GM19193 (cell line): ENCODE results near the gene TRAPPC13.

Source experiments
- POLR2A ChIP-seq: IDR thresholded peaks from 4 replicates; pipeline ENCODE4 v1.6.1; 2011; ENCODE audit not compliant: insufficient read depth, insufficient read length; ENCODE audit errors: extremely low read depth

The TRAPPC13 gene

GRCh38 chr5:65668696-65669095, 43.9 kb downstream of the TRAPPC13 start:
- TF ChIP-seq POLR2A = no peak

GRCh38 chr5:65672796-65673195, 48.0 kb downstream of the TRAPPC13 start:
- no peak for TF ChIP-seq POLR2A

GRCh38 chr5:65674749-65675148, 49.9 kb downstream of the TRAPPC13 start:
- no peak for TF ChIP-seq POLR2A

GRCh38 chr5:65682148-65682547, 57.3 kb downstream of the TRAPPC13 start:
- TF ChIP-seq POLR2A = no peak

- no peak for TF ChIP-seq POLR2A
These were observed 68.3 kb downstream of the TRAPPC13 start for GRCh38 chr5:65693121-65693520.

- no peak for TF ChIP-seq POLR2A
These were observed 70.4 kb downstream of the TRAPPC13 start for GRCh38 chr5:65695162-65695755.

GRCh38 chr5:65695896-65696295, 71.1 kb downstream of the TRAPPC13 start:
- TF ChIP-seq POLR2A = no peak

GRCh38 chr5:65696892-65697291, 72.1 kb downstream of the TRAPPC13 start:
- TF ChIP-seq POLR2A = no peak

DNA sequence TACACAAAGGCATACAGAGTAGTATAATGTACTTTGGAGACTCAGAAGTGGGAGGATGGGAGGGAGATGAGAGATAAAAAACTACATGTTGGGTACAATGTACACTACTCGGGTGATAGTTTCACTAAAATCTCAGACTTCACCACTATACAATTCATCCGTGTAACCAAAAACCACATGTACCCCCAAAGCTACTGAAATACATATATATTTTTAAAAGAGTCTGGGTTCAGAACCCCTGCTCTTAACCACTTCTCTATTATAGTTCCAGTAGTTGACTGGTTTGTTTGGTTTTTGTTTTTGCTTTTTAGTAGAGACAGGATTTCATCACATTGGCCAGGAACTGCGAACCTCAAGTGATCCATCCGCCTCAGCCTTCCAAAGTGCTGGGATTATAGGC, 74.5 kb downstream of the TRAPPC13 start:
- TF ChIP-seq POLR2A = no peak

DNA sequence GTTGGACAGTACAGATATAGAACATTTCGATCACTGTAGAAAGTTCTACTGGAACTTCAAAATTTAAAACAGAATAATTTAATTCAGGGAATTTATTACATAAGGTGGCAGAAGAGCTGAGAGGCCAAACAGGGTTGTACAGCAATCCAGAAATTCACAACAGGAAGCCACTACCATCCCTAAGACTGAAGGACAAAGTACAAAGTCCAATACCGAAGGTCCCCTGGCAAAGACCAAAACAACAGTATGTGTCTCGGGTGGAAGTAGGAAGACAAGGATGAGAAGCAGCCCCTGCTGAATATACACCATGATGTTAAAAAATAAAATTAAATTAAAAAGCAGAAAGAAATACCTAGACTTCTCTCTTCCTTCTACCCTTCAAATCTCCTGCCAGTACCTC, 77.2 kb downstream of the TRAPPC13 start:
- no peak for TF ChIP-seq POLR2A

DNA sequence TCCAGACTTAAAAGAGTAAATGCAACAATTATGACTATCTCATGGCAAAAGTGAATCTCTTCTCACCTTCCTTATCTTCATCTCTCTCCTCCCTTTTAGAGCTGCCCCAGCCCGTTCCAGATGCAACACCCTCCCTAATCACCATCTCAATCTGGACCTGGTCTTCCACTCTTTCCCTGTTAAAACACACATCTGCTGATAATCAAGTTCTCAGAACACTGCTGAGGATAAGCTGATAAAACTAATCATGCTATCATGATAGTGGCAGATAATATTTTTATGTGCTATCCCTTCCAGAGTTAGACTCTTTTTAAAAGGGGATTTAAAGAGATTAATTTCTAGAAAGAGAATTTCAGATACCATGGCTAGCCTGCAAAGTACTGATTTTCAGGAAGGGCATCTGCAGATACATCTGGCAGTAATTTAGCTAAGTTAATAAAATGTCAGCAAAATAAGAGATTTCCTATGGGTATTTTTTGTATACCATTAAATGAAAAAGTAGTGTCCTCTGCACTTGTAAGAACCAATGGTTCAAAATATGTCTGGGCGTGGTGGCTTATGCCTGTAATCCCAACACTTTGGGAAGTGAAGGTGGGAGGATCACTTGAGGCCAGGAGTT, 79.9 kb downstream of the TRAPPC13 start:
- no peak for TF ChIP-seq POLR2A

GRCh38 chr5:65707663-65708062, 82.8 kb downstream of the TRAPPC13 start:
- TF ChIP-seq POLR2A = no peak

DNA sequence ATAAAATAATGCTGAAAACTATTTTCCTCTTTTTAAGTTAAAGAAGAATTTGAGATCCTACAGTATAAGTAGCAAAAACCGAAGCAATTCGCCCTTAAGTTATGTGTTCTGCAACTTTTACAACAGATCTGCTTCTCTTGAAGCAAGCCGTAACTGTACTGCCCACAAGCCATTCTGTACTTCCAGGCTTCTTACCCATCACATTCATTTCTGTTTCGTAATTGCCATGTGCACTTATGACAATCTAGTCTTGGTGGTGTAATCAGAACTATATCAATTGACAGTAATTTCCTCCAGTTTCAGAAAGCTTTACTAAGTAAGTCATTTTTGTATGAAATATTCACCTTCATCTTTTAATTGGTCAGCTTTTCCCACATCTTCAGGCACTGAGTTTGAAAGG, 83.3 kb downstream of the TRAPPC13 start:
- TF ChIP-seq POLR2A = no peak
